Body of pancreas (tissue), 4 donors: Measurements from ENCODE around the gene COBL.

Experiments used
- CTCF ChIP-seq, 7 experiments: fragments of 450-650 bp in 4 of 7; fragments of 200-600 bp in 3 of 7; sonication (generic) in 3 of 7; IDR thresholded peaks; one replicate each; pipeline ENCODE4 v1.5.1; 2016 to 2019; ENCODE audit warnings: antibody characterized with exemption in 7 of 7
- POLR2A ChIP-seq, 3 donors: fragments of 450-650 bp; IDR thresholded peaks; one replicate each; pipeline ENCODE4 v1.6.1; 2016; ENCODE audit warnings: antibody characterized with exemption in 3 of 3, mild to moderate bottlenecking in 2 of 3

GRCh38 chr7:51186531-51186930 lies 130.1 kb downstream of the COBL start:
- TF ChIP-seq POLR2A (IDR thresholded peaks at IDR 0.05) (no peak), CTCF (IDR thresholded peaks at IDR 0.05) (no peak)
